Stimulated activated CD8-positive, alpha-beta memory T cell treated with anti-CD3 and anti-CD28 coated beads, Interleukin-7, amount 100 ng/mL, for 1 hour (primary cell): Measurements from ENCODE around the gene TMEM150A.
A peak's percentile ranks its signal among the peaks of the same experiment; 100 is the strongest.
"Not testable (repeated sequence)": the region's sequence is repeated elsewhere in the genome, so short reads cannot be mapped to it uniquely, and the experiment has no call there.

Experiments used
- DNase-seq, 2 donors: peaks; one replicate each; pipeline ENCODE4 v3.0.0-alpha.2; 2020; ENCODE audit warnings: low read depth in 2 of 2

TMEM150A gene

DNA sequence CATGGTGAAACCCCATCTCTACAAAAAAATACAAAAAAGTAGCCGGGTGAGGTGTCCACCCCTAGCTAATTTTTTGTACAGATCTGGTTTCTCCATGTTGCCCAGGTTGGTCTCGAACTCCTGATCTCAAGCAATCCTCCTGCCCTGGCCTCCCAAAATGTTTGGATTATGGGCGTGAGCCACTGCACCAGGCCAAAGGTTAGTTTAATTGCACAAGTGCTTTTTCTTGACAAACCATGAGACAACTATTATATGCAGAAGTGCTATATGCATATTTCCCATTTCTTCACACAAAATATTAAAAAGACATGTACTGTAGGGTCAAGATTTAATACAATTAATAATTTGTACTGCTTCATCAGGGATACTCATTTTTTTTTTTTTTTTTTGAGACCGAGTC, 36.2 kb downstream of the TMEM150A start:
- no peak for DNase-seq

DNA sequence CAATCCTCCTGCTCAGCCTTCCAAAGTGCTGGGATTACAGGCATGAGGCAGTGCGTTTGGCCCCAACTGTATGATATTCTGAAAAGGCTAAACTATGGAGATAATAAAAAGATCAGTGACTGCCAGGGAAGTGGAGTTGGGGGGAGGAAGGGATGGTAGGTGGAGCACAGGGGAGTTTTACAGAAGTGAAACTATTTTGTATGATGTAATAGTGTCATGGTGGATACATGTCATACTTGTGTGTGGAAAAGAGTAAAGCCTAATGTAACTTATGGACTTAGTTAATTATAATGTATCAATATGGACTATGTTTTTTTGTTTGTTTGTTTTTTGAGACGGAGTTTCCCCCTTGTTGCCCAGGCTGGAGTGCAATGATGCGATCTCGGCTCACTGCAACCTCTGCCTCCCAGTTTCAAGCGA, 38.3 kb downstream of the TMEM150A start:
- DNase-seq = no peak

DNA sequence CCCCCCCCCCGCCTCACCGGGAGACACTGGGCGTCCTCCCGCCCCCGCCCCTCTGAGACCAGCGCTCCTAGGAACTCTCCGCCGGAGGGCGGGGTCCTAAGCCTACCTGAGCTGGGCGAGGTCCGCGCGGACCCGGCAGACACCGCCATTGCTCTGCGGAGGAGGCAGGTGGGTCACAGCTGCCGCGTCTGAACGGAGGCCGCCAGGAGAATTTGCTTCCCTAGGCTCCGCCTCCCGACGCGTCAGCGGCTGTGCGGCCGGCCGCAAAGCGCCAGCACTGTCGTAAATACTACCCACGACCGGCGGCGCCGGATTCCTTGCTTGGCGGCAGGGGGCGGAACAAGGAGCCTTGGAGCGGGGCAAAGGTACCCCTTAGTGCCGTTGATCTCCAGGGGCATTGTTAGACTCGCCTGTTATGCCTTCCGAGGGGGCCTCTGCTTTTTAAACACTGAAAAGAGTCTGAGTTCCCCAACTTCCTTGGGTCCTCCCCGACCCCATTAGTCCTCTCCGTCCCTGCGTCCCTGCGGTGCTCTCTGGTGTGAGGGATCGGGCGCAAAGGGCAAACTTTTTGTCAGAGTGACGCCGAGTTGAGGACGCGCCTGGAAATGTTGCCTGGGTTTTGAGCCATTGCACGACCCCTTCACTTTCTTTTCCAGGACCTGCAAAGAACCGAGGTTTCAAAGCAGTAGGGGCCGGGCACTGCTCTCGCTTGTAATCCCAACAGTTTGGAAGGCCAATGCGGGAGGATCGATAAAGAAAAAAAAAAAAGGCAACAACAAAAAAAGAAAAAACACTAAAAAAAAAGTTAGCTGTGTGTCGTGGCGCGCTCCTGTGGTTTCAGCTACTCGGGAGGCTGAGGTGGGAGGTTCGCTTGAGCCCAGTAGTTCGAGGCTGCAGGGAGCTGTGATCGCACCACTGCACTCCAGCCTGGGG, 41.0 kb downstream of the TMEM150A start, which contains the start of gene GGCX:
GGCX (minus strand) TSS at position 214 of the 933 bp plus-strand sequence; CDS start at position 149, 65 bp downstream.
- DNase-seq = peak; percentile 91 to 92

DNA sequence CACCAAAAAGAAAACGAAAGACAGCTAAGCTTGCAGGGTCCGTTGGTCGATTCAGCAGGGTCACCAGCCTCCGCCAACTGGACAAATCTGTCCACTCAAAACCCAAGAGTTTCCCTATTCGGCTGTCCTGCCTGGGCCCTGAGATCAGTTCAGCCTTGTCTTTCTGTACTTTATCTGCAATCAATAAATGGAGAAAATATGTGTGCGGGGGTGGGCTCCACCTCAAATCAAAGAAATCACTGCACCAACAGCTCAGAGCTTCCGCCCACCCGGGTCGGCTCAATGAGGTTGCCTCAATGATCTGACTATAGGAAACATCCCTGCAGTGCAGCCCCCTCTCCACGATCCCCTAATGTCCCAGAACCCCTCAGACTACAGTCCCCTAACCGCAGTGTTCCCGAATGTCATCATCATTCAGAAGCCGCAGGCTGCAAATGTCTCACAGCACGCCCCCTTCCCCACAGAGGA, 41.7 kb downstream of the TMEM150A start:
- DNase-seq = no peak

- not testable (repeated sequence) for DNase-seq
Observed at GRCh38 chr2:85560403-85560726, 42.1 kb downstream of the TMEM150A start.

GRCh38 chr2:85558160-85558559, 44.3 kb downstream of the TMEM150A start:
- DNase-seq = no peak

- no peak for DNase-seq
Observed at GRCh38 chr2:85557130-85557529, 45.4 kb downstream of the TMEM150A start.

DNA sequence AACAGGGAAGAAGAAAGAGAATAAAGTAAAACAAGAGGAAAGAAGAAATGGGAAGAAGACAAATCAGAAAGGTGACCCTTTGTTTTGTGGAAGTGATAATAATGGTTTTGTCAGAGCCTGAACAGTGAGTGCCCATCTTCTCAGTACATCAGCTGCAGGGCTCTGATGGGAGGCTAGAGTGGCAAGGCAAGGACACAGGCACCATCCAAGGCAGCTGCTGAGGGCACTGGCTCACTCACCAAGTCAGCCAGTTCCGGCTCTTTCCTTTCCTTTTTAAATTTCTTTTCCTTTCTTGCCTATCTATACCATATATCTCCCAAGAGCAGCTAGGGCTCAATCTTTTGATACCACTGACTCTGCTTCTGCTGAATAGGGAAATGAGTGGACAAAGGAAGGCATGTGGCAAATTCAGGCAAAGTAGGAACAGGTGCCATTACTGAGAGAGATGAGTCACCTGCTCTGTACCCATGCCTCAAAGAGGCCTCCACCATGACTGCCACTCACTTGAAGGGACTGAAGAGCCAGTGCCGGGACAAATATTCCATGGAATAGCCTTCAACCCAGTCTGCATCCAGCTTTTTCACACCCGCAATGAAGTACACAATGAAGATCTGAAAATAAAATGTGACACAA, 47.4 kb downstream of the TMEM150A start:
- DNase-seq = no peak

- no peak for DNase-seq
Observed at GRCh38 chr2:85553184-85553583, 49.3 kb downstream of the TMEM150A start.

GRCh38 chr2:85551698-85552678, 50.5 kb downstream of the TMEM150A start:
- DNase-seq = peak; percentile 78 to 82

DNA sequence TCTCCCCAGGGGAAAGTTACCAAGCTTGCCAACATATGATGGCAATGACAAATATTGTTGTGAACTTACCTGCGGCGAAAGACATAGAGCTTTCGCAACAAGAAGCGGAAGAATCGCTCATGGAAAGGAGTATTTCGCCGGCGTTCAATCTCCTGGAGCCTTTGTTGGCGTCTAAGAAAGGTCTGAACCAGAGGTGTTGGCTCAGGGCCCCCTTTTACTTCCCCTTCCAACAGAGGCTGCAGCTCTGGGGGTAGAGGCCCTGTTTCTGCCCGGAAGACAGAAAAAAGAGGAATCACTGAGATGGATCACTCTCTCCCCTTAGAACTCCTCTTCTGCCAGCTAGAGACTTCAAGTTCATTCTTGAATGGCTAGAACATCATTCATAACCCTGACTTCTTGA, 52.0 kb downstream of the TMEM150A start:
- DNase-seq = no peak

DNA sequence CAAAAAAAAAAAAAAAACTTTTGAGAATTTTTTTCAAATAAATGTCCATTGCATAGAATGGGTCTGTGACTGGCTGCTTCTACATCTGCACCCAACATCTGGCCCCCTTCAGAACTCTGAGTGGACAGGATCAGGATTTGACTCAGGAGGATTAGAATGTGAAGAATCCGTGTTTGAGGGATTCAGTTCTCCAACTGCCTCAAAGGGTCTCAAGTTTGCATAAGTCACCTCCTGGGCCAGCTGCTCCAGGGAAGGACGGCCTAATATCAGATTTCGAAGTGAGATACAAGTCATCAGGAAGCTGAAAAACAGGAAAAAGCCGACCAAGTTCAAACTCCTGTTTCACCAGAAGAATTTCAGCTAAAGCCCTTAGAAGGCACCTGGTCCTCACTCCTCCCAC, 52.7 kb downstream of the TMEM150A start:
- no peak for DNase-seq

DNA sequence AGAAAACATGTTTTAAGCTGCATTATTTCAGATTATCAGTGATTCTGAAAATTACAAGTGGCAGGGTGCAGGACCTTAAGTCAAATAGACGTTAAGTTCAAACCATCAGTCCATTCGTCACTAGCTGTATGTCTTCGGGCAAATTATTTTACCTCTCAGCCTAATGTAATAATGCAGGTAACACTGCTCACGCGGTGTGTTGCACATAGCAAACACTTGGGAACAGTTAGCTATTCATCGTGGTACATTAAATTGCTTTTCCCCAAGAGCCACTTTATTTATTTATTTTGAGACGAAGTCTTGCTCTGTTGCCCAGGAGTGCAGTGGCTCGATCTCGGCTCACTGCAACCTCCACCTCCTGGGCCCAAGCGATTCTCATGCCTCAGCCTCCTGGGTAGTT, 53.4 kb downstream of the TMEM150A start:
- DNase-seq = no peak

- DNase-seq = no peak
Observed at GRCh38 chr2:85548608-85548900, 53.9 kb downstream of the TMEM150A start.
